NT2/D1 (cell line): ENCODE results near the gene MGST3.

Source experiments
- SUZ12 ChIP-seq: IDR thresholded peaks from 2 replicates; pipeline ENCODE4 v1.6.1; 2011; ENCODE audit not compliant: insufficient read length, insufficient read depth; ENCODE audit errors: extremely low read depth
- YY1 ChIP-seq: IDR thresholded peaks from 2 replicates; pipeline ENCODE4 v1.6.1; 2011; ENCODE audit not compliant: insufficient read length, insufficient read depth
- ZNF274 ChIP-seq: IDR thresholded peaks from 2 replicates; pipeline ENCODE4 v1.6.1; 2011; ENCODE audit warnings: mild to moderate bottlenecking, low read depth, low read length

GRCh38 chr1:165637427-165637826, 6.4 kb downstream of the MGST3 start:
- TF ChIP-seq YY1 (no peak), ZNF274 (no peak), SUZ12 (no peak)
